HEK293 (cell line): ENCODE data around the gene PACRG.
"Not testable (repeated sequence)": the region's sequence is repeated elsewhere in the genome, so short reads cannot be mapped to it uniquely, and the experiment has no call there.

Experiments
- CTCF ChIA-PET: fragments of 350-600 bp; formaldehyde crosslinking; extraction: SDS; loops from one replicate; lab custom pipeline; 2021; ENCODE audit warnings: antibody characterized with exemption; lab: Yijun Ruan, JAX
- POLR2A ChIA-PET: fragments of 300-600 bp; formaldehyde crosslinking; extraction: SDS; loops from one replicate; lab custom pipeline; 2020; ENCODE audit warnings: antibody characterized with exemption, inconsistent platforms; lab: Yijun Ruan, JAX
- H3K27ac ChIP-seq: fragments of 200-500 bp; sonication (Bioruptor generic); 2 replicates; pipeline ENCODE4 v1.5.1; 2014; ENCODE audit warnings: low read depth, low read length, control low read depth, inconsistent platforms; ENCODE audit errors: extremely low read depth
- H3K36me3 ChIP-seq, 2 experiments: fragments of 200-500 bp in 1 of 2; sonication (Bioruptor generic) in 1 of 2; 1 replicate in 1 of 2; 2 replicates in 1 of 2; pipeline ENCODE4 v1.5.1; 2014 to 2017; ENCODE audit warnings: inconsistent platforms in 2 of 2, low read length in 2 of 2; ENCODE audit not compliant: control insufficient read depth in 2 of 2, insufficient read depth in 1 of 2
- H3K4me1 ChIP-seq: fragments of 200-500 bp; sonication (Bioruptor generic); 2 replicates; pipeline ENCODE4 v1.5.1; 2014; ENCODE audit warnings: mild to moderate bottlenecking, low read length, inconsistent platforms; ENCODE audit not compliant: control insufficient read depth, insufficient read depth
- H3K4me3 ChIP-seq: 2 replicates; pipeline ENCODE4 v1.5.1; 2011; ENCODE audit warnings: low read depth, mild to moderate bottlenecking, control low read depth, low read length, moderate library complexity
- H3K9me3 ChIP-seq: fragments of 200-500 bp; sonication (Bioruptor generic); 2 replicates; pipeline ENCODE4 v1.5.1; 2014; ENCODE audit warnings: low read depth, low read length, inconsistent platforms; ENCODE audit not compliant: control insufficient read depth, insufficient read depth
- BCL11B ChIP-seq: fragments of 450-650 bp; formaldehyde crosslinking; IDR thresholded peaks from 2 replicates; pipeline ENCODE4 v1.5.1; 2016; ENCODE audit warnings: low read depth, missing biosample characterization, missing genetic modification characterization
- GLI2 ChIP-seq: fragments of 450-650 bp; formaldehyde crosslinking; IDR thresholded peaks from 2 replicates; pipeline ENCODE4; 2017; ENCODE audit warnings: missing biosample characterization, missing genetic modification characterization, low read depth, borderline replicate concordance
- KLF16 ChIP-seq: fragments of 450-650 bp; formaldehyde crosslinking; IDR thresholded peaks from 2 replicates; pipeline ENCODE4 v1.5.1; 2017; ENCODE audit warnings: missing biosample characterization, missing genetic modification characterization
- SCRT1 ChIP-seq: fragments of 450-650 bp; formaldehyde crosslinking; IDR thresholded peaks from 2 replicates; pipeline ENCODE4 v1.5.1; 2016; ENCODE audit warnings: missing biosample characterization, missing genetic modification characterization, borderline replicate concordance
- ZBTB7A ChIP-seq: fragments of 450-650 bp; formaldehyde crosslinking; IDR thresholded peaks from 2 replicates; pipeline ENCODE4 v1.5.1; 2016; ENCODE audit warnings: low read depth, missing biosample characterization, missing genetic modification characterization
- ZFP69B ChIP-seq: fragments of 450-650 bp; formaldehyde crosslinking; IDR thresholded peaks from 2 replicates; pipeline ENCODE4 v1.5.1; 2016; ENCODE audit warnings: missing biosample characterization, missing genetic modification characterization
- ZNF184 ChIP-seq: fragments of 450-650 bp; IDR thresholded peaks from 2 replicates; pipeline ENCODE4 v1.5.1; 2018; ENCODE audit warnings: missing biosample characterization, mild to moderate bottlenecking, missing genetic modification characterization
- ZNF19 ChIP-seq: fragments of 450-650 bp; formaldehyde crosslinking; IDR thresholded peaks from 2 replicates; pipeline ENCODE4; 2016; ENCODE audit warnings: missing biosample characterization, missing genetic modification characterization, low read depth
- ZNF239 ChIP-seq: fragments of 450-650 bp; formaldehyde crosslinking; IDR thresholded peaks from 2 replicates; pipeline ENCODE4 v1.5.1; 2016; ENCODE audit warnings: missing biosample characterization, missing genetic modification characterization
- ZNF324 ChIP-seq: fragments of 450-650 bp; formaldehyde crosslinking; IDR thresholded peaks from 2 replicates; pipeline ENCODE4 v1.5.1; 2016; ENCODE audit warnings: missing biosample characterization, missing genetic modification characterization
- ZNF510 ChIP-seq: fragments of 450-650 bp; formaldehyde crosslinking; IDR thresholded peaks from 2 replicates; pipeline ENCODE4 v1.5.1; 2018; ENCODE audit warnings: mild to moderate bottlenecking, missing genetic modification characterization, missing biosample characterization; ENCODE audit not compliant: insufficient replicate concordance
- ZNF521 ChIP-seq: fragments of 450-650 bp; formaldehyde crosslinking; IDR thresholded peaks from 2 replicates; pipeline ENCODE4 v1.5.1; 2017; ENCODE audit warnings: missing biosample characterization, mild to moderate bottlenecking, missing genetic modification characterization
- ZNF600 ChIP-seq: fragments of 450-650 bp; formaldehyde crosslinking; IDR thresholded peaks from 2 replicates; pipeline ENCODE4 v1.5.1; 2016; ENCODE audit warnings: missing biosample characterization, missing genetic modification characterization
- ZNF707 ChIP-seq: fragments of 450-650 bp; formaldehyde crosslinking; IDR thresholded peaks from 2 replicates; pipeline ENCODE4 v1.5.1; 2016; ENCODE audit warnings: missing biosample characterization, missing genetic modification characterization
- ZNF792 ChIP-seq: fragments of 450-650 bp; formaldehyde crosslinking; IDR thresholded peaks from 2 replicates; pipeline ENCODE4 v1.5.1; 2016; ENCODE audit warnings: missing biosample characterization, missing genetic modification characterization
- ZSCAN16 ChIP-seq: fragments of 450-650 bp; formaldehyde crosslinking; IDR thresholded peaks from 2 replicates; pipeline ENCODE4 v1.5.1; 2016; ENCODE audit warnings: missing biosample characterization, missing genetic modification characterization
- ZSCAN30 ChIP-seq: fragments of 450-650 bp; IDR thresholded peaks from 2 replicates; pipeline ENCODE4 v1.5.1; 2018; ENCODE audit warnings: missing biosample characterization, mild to moderate bottlenecking, missing genetic modification characterization, moderate library complexity
- TF ChIP-seq, protein P1 (sequence below): fragments of 450-650 bp; formaldehyde crosslinking; IDR thresholded peaks from 2 replicates; pipeline ENCODE4 v1.5.1; 2017; ENCODE audit warnings: missing biosample characterization, mild to moderate bottlenecking, missing genetic modification characterization, moderate library complexity
- TF ChIP-seq, protein P2 (sequence below): fragments of 450-650 bp; formaldehyde crosslinking; conservative IDR thresholded peaks from 2 replicates; pipeline ENCODE4 v1.5.1; 2016; ENCODE audit warnings: low read depth, missing biosample characterization, missing genetic modification characterization

Gene PACRG

DNA sequence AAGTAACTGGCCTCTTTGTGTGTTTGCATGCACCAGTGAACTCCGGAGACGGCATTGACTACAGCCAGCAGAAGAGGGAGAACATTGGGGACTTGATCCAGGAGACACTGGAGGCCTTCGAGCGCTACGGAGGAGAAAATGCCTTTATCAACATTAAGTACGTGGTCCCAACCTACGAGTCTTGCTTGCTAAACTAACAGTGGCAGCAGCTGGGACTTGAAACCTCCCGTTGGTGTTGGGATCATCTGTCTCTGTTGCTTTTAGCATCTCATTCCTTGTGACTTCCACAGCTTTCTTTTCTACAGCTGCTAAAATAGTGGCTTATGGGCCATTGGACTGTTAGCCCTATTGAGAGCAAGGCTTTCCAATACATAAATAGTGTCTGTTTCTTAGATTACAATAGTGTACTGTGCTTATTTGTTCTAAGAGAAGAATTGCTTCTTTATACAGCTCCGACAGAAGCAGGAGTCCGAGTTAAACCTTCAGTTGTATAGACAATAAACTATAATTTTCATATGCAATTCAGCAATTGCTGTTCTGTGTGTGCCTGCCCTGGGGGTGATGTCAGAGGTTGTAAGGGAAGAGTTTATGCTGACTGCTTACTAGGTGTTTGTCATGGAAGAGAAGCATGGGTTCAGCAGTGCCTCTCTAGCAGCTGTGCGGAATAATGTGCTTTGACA, 587.2 kb downstream of the PACRG start:
- no peak overlapping the region for H3K4me3 ChIP-seq
- H3K4me1 ChIP-seq = no peaks in the 10 kb centered on the region
- no peaks in the 10 kb centered on the region for H3K9me3 ChIP-seq
- ChIA-PET CTCF (no interaction called here), POLR2A (no interaction called here)
- H3K27ac ChIP-seq = no peak overlapping the region
- TF ChIP-seq ZNF510 (tag by site-specific recombination) (no peak), BCL11B (tag by site-specific recombination) (no peak), ZSCAN16 (tag by site-specific recombination) (no peak), ZNF600 (tag by site-specific recombination) (no peak), ZFP69B (no peak), SCRT1 (no peak), ZBTB7A (tag by site-specific recombination) (no peak)
- TF ChIP-seq, protein P1, sequence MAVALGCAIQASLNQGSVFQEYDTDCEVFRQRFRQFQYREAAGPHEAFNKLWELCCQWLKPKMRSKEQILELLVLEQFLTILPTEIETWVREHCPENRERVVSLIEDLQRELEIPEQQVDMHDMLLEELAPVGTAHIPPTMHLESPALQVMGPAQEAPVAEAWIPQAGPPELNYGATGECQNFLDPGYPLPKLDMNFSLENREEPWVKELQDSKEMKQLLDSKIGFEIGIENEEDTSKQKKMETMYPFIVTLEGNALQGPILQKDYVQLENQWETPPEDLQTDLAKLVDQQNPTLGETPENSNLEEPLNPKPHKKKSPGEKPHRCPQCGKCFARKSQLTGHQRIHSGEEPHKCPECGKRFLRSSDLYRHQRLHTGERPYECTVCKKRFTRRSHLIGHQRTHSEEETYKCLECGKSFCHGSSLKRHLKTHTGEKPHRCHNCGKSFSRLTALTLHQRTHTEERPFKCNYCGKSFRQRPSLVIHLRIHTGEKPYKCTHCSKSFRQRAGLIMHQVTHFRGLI (tag by site-specific recombination) = no peak
- H3K36me3 ChIP-seq = no peaks in the 10 kb centered on the region

- H3K36me3 ChIP-seq, H3K4me1 ChIP-seq, CTCF ChIA-PET, H3K9me3 ChIP-seq, POLR2A ChIA-PET, H3K27ac ChIP-seq, H3K4me3 ChIP-seq: not testable (repeated sequence)
Measured at GRCh38 chr6:163316866-163317495, 589.2 kb downstream of the PACRG start.

- no peaks in the 10 kb centered on the region for H3K36me3 ChIP-seq
- no peaks in the 10 kb centered on the region for H3K9me3 ChIP-seq
- ChIA-PET POLR2A (no interaction called here), CTCF (no interaction called here)
- no peaks in the 10 kb centered on the region for H3K4me1 ChIP-seq
- TF ChIP-seq GLI2 (tag by site-specific recombination) (no peak), ZNF521 (tag by site-specific recombination) (no peak), ZNF19 (no peak), ZNF324 (tag by site-specific recombination) (no peak), ZNF792 (tag by site-specific recombination) (no peak), ZNF239 (tag by site-specific recombination) (no peak), ZSCAN30 (tag by site-specific recombination) (no peak), KLF16 (tag by site-specific recombination) (no peak), ZNF707 (no peak), ZNF184 (tag by site-specific recombination) (no peak)
- TF ChIP-seq, protein P2, sequence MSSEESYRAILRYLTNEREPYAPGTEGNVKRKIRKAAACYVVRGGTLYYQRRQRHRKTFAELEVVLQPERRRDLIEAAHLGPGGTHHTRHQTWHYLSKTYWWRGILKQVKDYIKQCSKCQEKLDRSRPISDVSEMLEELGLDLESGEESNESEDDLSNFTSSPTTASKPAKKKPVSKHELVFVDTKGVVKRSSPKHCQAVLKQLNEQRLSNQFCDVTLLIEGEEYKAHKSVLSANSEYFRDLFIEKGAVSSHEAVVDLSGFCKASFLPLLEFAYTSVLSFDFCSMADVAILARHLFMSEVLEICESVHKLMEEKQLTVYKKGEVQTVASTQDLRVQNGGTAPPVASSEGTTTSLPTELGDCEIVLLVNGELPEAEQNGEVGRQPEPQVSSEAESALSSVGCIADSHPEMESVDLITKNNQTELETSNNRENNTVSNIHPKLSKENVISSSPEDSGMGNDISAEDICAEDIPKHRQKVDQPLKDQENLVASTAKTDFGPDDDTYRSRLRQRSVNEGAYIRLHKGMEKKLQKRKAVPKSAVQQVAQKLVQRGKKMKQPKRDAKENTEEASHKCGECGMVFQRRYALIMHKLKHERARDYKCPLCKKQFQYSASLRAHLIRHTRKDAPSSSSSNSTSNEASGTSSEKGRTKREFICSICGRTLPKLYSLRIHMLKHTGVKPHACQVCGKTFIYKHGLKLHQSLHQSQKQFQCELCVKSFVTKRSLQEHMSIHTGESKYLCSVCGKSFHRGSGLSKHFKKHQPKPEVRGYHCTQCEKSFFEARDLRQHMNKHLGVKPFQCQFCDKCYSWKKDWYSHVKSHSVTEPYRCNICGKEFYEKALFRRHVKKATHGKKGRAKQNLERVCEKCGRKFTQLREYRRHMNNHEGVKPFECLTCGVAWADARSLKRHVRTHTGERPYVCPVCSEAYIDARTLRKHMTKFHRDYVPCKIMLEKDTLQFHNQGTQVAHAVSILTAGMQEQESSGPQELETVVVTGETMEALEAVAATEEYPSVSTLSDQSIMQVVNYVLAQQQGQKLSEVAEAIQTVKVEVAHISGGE (tag by site-specific recombination) = no peak
- H3K27ac ChIP-seq = no peak overlapping the region
- H3K4me3 ChIP-seq = no peak overlapping the region
Measured at GRCh38 chr6:163318071-163318786, 590.5 kb downstream of the PACRG start.
